ENCODE measurements around the gene MARCHF6. TPM values are rescaled to one million over a fixed set of nuclear protein-coding genes. Genes with fewer than 3 reads are reported as not detected.
"Not testable (repeated sequence)": the region's sequence is repeated elsewhere in the genome, so short reads cannot be mapped to it uniquely, and the experiment has no call there.

MARCHF6 gene
- total and polyA plus RNA-seq, 10 donors = 62.0 to 168 (median 112) TPM

DNA sequence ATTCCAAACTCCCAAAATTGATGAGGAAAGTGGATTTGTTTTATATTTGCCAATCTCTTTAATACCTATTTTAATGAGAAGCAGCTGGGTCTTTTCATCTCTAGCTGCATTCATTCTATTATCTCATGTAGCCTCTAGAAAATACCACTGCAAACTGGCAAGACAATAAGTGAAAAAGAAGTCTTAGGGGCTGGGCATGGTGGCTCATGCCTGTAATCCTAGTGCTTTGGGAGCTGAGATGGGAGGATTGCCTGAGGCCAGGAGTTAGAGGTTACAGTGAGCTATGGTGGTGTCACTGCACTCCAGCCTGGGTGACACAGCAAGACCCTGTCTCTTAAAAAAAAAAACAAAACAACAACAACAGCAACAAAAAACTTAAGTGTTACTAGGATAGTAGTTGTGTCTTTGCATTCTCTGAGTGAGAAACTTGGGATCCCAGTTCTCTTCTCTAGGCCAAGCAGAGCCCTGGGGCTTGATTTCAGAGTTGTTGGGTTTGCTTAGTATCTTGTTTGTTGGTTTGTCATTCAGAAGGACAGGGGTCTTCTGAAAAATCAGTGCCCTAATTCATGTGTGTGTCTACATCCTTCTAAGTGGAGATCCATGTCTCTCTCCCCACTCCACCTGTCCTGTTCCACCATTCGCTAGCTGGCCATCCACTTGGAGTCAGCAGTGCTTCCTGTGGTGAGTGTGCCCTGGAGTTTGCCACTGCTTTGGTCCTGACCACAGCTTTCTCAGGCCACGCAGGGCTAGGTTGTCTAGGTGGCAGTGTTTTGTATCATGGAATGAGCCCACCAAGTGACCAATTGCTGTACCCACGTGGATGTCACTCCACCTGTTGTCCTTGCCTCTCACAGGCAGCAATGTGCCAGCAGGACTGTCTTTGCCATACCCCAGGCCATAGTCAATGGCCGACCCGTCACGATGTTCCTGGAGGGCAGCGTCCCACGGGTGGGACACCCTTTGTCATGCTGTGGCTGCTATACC, 19.5 kb downstream of the MARCHF6 start:
- DNase-seq = no peak
- WGBS, 5 donors = 81 to 92% (median 91%) methylated on average over 7 to 8 of the region's 8 CpGs
- Histone ChIP-seq H3K9me3 (no peaks in the 10 kb centered on the region), H3K4me3 (no peak overlapping the region), H3K36me3 (peaks cover 0 to 15% (median 4%) of the 10 kb centered on the region in 6 donors), H3K27ac (peak overlapping the region in 1 of 8 donors; percentile 6), H3K27me3 (replicated peaks in 1 of 7) (no peaks in the 10 kb centered on the region), H3K4me1 (peaks cover 13 to 92% (median 60%) of the 10 kb centered on the region in 6 donors)
- TF ChIP-seq, protein P1, sequence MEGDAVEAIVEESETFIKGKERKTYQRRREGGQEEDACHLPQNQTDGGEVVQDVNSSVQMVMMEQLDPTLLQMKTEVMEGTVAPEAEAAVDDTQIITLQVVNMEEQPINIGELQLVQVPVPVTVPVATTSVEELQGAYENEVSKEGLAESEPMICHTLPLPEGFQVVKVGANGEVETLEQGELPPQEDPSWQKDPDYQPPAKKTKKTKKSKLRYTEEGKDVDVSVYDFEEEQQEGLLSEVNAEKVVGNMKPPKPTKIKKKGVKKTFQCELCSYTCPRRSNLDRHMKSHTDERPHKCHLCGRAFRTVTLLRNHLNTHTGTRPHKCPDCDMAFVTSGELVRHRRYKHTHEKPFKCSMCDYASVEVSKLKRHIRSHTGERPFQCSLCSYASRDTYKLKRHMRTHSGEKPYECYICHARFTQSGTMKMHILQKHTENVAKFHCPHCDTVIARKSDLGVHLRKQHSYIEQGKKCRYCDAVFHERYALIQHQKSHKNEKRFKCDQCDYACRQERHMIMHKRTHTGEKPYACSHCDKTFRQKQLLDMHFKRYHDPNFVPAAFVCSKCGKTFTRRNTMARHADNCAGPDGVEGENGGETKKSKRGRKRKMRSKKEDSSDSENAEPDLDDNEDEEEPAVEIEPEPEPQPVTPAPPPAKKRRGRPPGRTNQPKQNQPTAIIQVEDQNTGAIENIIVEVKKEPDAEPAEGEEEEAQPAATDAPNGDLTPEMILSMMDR (IDR thresholded peaks at IDR 0.05 in 8 of 11, conservative IDR thresholded peaks at IDR 0.05 in 3 of 11) = no peak
- peak in 1 of 3 donors; percentile 17 for TF ChIP-seq POLR2AphosphoS5 (IDR thresholded peaks at IDR 0.05)
- intact Hi-C loops (cut with DNase I; ENCODE audit: low total_unique reads) = no loop called here

GRCh38 chr5:10374046-10375022, 20.8 kb downstream of the MARCHF6 start:
- H3K9me3 ChIP-seq = no peaks in the 10 kb centered on the region
- intact Hi-C loops (cut with DNase I; ENCODE audit: low total_unique reads) = no loop called here
- H3K36me3 ChIP-seq = peaks cover 0 to 24% (median 6%) of the 10 kb centered on the region in 6 donors
- 69 to 87% (median 81%) methylated on average over 11 of the region's 11 CpGs for WGBS, 5 donors
- H3K4me3 ChIP-seq = no peak overlapping the region
- TF ChIP-seq, protein P1 (IDR thresholded peaks at IDR 0.05 in 8 of 11, conservative IDR thresholded peaks at IDR 0.05 in 3 of 11) = no peak
- TF ChIP-seq POLR2AphosphoS5 (IDR thresholded peaks at IDR 0.05) (no peak), POLR2A (IDR thresholded peaks at IDR 0.05) (no peak)
- peak overlapping the region in 1 of 8 donors; percentile 7 for H3K27ac ChIP-seq
- DNase-seq = no peak
- no peaks in the 10 kb centered on the region for H3K27me3 ChIP-seq (replicated peaks in 1 of 7)
- H3K4me1 ChIP-seq = peaks cover 7 to 87% (median 51%) of the 10 kb centered on the region in 6 donors

DNA sequence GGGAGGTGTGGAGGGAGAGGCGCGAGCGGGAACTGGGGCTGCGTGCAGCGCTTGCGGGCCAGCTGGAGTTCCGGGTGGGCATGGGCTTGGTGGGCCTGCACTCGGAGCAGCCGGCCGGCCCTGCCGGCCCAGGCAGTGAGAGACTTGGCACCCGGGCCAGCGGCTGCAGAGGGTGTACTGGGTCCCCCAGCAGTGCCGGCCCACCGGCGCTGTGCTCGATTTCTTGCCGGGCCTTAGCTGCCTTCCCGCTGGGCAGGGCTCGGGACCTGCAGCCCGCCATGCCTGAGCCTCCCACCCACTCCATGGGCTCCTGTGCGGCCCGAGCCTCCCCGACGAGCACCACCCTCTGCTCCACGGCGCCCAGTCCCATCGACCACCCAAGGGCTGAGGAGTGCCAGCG, 21.7 kb downstream of the MARCHF6 start:
- 96 to 98% (median 98%) methylated on average over 8 to 29 of the region's 29 CpGs for WGBS, 5 donors

DNA sequence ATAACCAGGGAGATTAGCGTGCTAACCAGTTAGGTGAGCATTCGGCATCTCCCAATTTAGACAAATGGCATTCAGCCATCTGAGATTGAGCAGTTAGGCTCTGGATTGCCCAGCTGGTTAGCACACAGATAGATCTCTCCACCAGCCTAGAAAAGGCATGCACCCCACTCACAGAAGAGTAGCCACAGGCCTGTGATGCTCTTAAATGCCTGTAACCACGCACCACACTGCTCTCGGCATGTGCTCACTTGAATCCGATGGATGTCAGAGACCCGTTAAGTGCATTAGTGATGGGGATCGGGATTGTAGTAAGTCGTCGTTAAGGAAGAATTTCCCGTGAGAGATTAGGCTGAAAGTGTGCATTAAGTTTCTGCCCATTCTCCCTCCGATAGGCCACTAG, 23.0 kb downstream of the MARCHF6 start:
- peak in 1 of 3 donors; percentile 4 for TF ChIP-seq POLR2AphosphoS5 (IDR thresholded peaks at IDR 0.05)
- TF ChIP-seq, protein P1 (IDR thresholded peaks at IDR 0.05 in 8 of 11, conservative IDR thresholded peaks at IDR 0.05 in 3 of 11) = no peak
- intact Hi-C loops (cut with DNase I; ENCODE audit: low total_unique reads) = no loop called here
- no peak overlapping the region for H3K4me3 ChIP-seq
- H3K27ac ChIP-seq = no peak overlapping the region
- peaks cover 0 to 44% (median 13%) of the 10 kb centered on the region in 6 donors for H3K36me3 ChIP-seq
- no peaks in the 10 kb centered on the region for H3K27me3 ChIP-seq (replicated peaks in 1 of 7)
- DNase-seq = no peak
- peaks cover 7 to 74% (median 47%) of the 10 kb centered on the region in 6 donors for H3K4me1 ChIP-seq
- H3K9me3 ChIP-seq = no peaks in the 10 kb centered on the region
- 84 to 90% (median 88%) methylated on average over 11 of the region's 11 CpGs for WGBS, 5 donors

More for the DNA sequence above, 21.7 kb downstream of the MARCHF6 start:
- H3K4me3 ChIP-seq; H3K27me3 ChIP-seq (replicated peaks in 1 of 7); H3K27ac ChIP-seq; H3K9me3 ChIP-seq; DNase-seq; intact Hi-C loops (cut with DNase I; ENCODE audit: low total_unique reads): not testable (repeated sequence)
- Histone ChIP-seq H3K4me1 (peaks cover 7 to 80% (median 49%) of the 10 kb centered on the region in 6 donors), H3K36me3 (peaks cover 0 to 30% (median 9%) of the 10 kb centered on the region in 6 donors)
